Neural cell (in vitro differentiated cells): Measurements from ENCODE around the gene ACY1. TPM values are rescaled to one million over a fixed set of nuclear protein-coding genes. Genes with fewer than 3 reads are reported as not detected.
A peak's percentile ranks its signal among the peaks of the same experiment; 100 is the strongest.

Experiments used
- H2AFZ ChIP-seq: fragments of 200-600, 300-800 bp; sonication (generic), shearing (Covaris generic); 2 replicates; pipeline ENCODE4 v1.6.0; 2014; ENCODE audit warnings: low read depth, mild to moderate bottlenecking, antibody characterized with exemption, low read length, moderate library complexity
- H3F3A ChIP-seq: fragments of 200-600 bp; shearing (Covaris generic); 2 replicates; pipeline ENCODE4 v1.6.1; 2016; ENCODE audit warnings: mild to moderate bottlenecking, moderate library complexity, mixed read lengths, antibody characterized with exemption, low read length; ENCODE audit not compliant: insufficient read depth, poor library complexity, severe bottlenecking
- H3K27ac ChIP-seq: fragments of 200-600, 300-800 bp; sonication (generic), shearing (Covaris generic); 2 replicates; pipeline ENCODE4 v1.5.1; 2014; ENCODE audit warnings: mild to moderate bottlenecking, low read length, moderate library complexity
- H3K27me3 ChIP-seq: fragments of 300-800, 200-600 bp; sonication (generic), shearing (Covaris generic); 2 replicates; pipeline ENCODE4 v1.6.0; 2014; ENCODE audit warnings: mild to moderate bottlenecking, low read depth, low read length, moderate library complexity; ENCODE audit not compliant: insufficient read depth
- H3K36me3 ChIP-seq: fragments of 300-800, 200-600 bp; sonication (generic), shearing (Covaris generic); 2 replicates; pipeline ENCODE4 v1.5.1; 2014; ENCODE audit warnings: mild to moderate bottlenecking, antibody characterized with exemption, low read length, moderate library complexity; ENCODE audit not compliant: insufficient read depth
- H3K4me2 ChIP-seq: fragments of 300-800, 200-600 bp; sonication (generic), shearing (Covaris generic); 2 replicates; pipeline ENCODE4 v1.6.0; 2014; ENCODE audit warnings: mild to moderate bottlenecking, low read length
- H3K4me3 ChIP-seq: fragments of 300-800, 200-600 bp; sonication (generic), shearing (Covaris generic); 2 replicates; pipeline ENCODE4 v1.5.1; 2014; ENCODE audit warnings: mild to moderate bottlenecking, low read length, moderate library complexity
- H3K79me2 ChIP-seq: fragments of 200-600 bp; shearing (Covaris generic); replicated peaks from 2 replicates; pipeline ENCODE4 v1.6.0; 2014; ENCODE audit warnings: mild to moderate bottlenecking, low read length, moderate library complexity; ENCODE audit not compliant: insufficient read depth
- H3K9ac ChIP-seq: fragments of 300-800, 200-600 bp; sonication (generic), shearing (Covaris generic); 2 replicates; pipeline ENCODE4 v1.6.1; 2016; ENCODE audit warnings: mild to moderate bottlenecking, low read length, mixed read lengths
- H3K9me2 ChIP-seq: fragments of 200-600 bp; shearing (Covaris generic); 2 replicates; pipeline ENCODE4 v1.6.1; 2016; ENCODE audit warnings: mild to moderate bottlenecking, low read length, mixed read lengths; ENCODE audit not compliant: insufficient read depth
- H3K9me3 ChIP-seq: fragments of 200-600, 300-800 bp; sonication (generic), shearing (Covaris generic); 2 replicates; pipeline ENCODE4 v1.6.1; 2016; ENCODE audit warnings: mild to moderate bottlenecking, mixed run types, low read length, moderate library complexity, mixed read lengths
- H4K20me1 ChIP-seq: fragments of 200-600 bp; shearing (Covaris generic); 2 replicates; pipeline ENCODE4 v1.6.1; 2016; ENCODE audit warnings: mild to moderate bottlenecking, mixed run types; ENCODE audit not compliant: insufficient read depth
- CTCF ChIP-seq: fragments of 450-650 bp; IDR thresholded peaks from 2 replicates; pipeline ENCODE4 v1.5.1; 2014; ENCODE audit warnings: antibody characterized with exemption, mild to moderate bottlenecking, moderate library complexity; ENCODE audit not compliant: poor library complexity, severe bottlenecking
- EP300 ChIP-seq: fragments of 450-650 bp; conservative IDR thresholded peaks from 2 replicates; pipeline ENCODE4 v1.6.1; 2014; ENCODE audit warnings: antibody characterized with exemption, mild to moderate bottlenecking, moderate library complexity; ENCODE audit not compliant: poor library complexity, severe bottlenecking
- EZH2 ChIP-seq: fragments of 200-600, 300-800 bp; shearing (Covaris generic), sonication (generic); IDR thresholded peaks from 2 replicates; pipeline ENCODE4 v1.6.1; 2014; ENCODE audit warnings: antibody characterized with exemption, low read length, borderline replicate concordance, mild to moderate bottlenecking; ENCODE audit not compliant: insufficient read depth, poor library complexity, severe bottlenecking
- MXI1 ChIP-seq: fragments of 450-650 bp; conservative IDR thresholded peaks from 2 replicates; pipeline ENCODE4 v1.6.1; 2014; ENCODE audit warnings: antibody characterized with exemption, mild to moderate bottlenecking; ENCODE audit not compliant: poor library complexity, severe bottlenecking
- POLR2AphosphoS5 ChIP-seq: IDR thresholded peaks from 2 replicates; pipeline ENCODE4 v1.6.1; 2012
- RAD21 ChIP-seq: fragments of 450-650 bp; conservative IDR thresholded peaks from 2 replicates; pipeline ENCODE4 v1.6.1; 2014; ENCODE audit warnings: antibody characterized with exemption, mild to moderate bottlenecking, moderate library complexity
- REST ChIP-seq: IDR thresholded peaks from 2 replicates; pipeline ENCODE4 v1.6.1; 2012; ENCODE audit warnings: borderline replicate concordance
- SMC3 ChIP-seq: fragments of 450-650 bp; conservative IDR thresholded peaks from 2 replicates; pipeline ENCODE4 v1.6.1; 2014; ENCODE audit warnings: antibody characterized with exemption, mild to moderate bottlenecking, moderate library complexity; ENCODE audit not compliant: poor library complexity
- TAF1 ChIP-seq: IDR thresholded peaks from 2 replicates; pipeline ENCODE4 v1.6.1; 2012; ENCODE audit warnings: low read depth
- polyA plus RNA-seq: library from polyadenylated mRNA; depleted of rRNA; stranded (reverse); fragments of >200 nt; gene quantifications from 2 replicates; pipeline ENCODE4 v1.2.3, GENCODE V29; 2014

The ACY1 gene
- polyA plus RNA-seq, 1 donor from 2014 or later, result 14.4 TPM

GRCh38 chr3:51938780-51939425 is 44.4 kb upstream of the ACY1 start:
- H3K79me2 ChIP-seq, result no peaks in the 10 kb centered on the region
- H3K9me3 ChIP-seq, result no peaks in the 10 kb centered on the region
- H2AFZ ChIP-seq, result no peak overlapping the region
- no peaks in the 10 kb centered on the region for H4K20me1 ChIP-seq
- no peaks in the 10 kb centered on the region for H3K9me2 ChIP-seq
- no peak overlapping the region for H3K4me2 ChIP-seq
- no peak overlapping the region for H3K4me3 ChIP-seq
- H3K27ac ChIP-seq, result no peak overlapping the region
- no peaks in the 10 kb centered on the region for H3K27me3 ChIP-seq
- TF ChIP-seq RAD21, result no peak
- TF ChIP-seq MXI1, result no peak
- TF ChIP-seq CTCF, result no peak
- no peak for TF ChIP-seq EZH2
- no peak for TF ChIP-seq REST
- TF ChIP-seq EP300, result no peak
- no peak for TF ChIP-seq TAF1
- TF ChIP-seq POLR2AphosphoS5, result no peak
- no peak for TF ChIP-seq SMC3
- no peak overlapping the region for H3K9ac ChIP-seq
- H3K36me3 ChIP-seq, result no peaks in the 10 kb centered on the region
- no peaks in the 10 kb centered on the region for H3F3A ChIP-seq

GRCh38 chr3:51940648-51941462 is 42.5 kb upstream of the ACY1 start:
- Histone ChIP-seq H3F3A (no peaks in the 10 kb centered on the region), H3K4me3 (peak overlapping the region; percentile 76), H3K27ac (no peak overlapping the region), H3K9ac (peak overlapping the region; percentile 57), H2AFZ (no peak overlapping the region), H3K9me2 (no peaks in the 10 kb centered on the region), H3K79me2 (no peaks in the 10 kb centered on the region), H3K4me2 (peak overlapping the region; percentile 77), H3K9me3 (no peaks in the 10 kb centered on the region), H4K20me1 (no peaks in the 10 kb centered on the region), H3K36me3 (no peaks in the 10 kb centered on the region), H3K27me3 (no peaks in the 10 kb centered on the region)
- no peak for TF ChIP-seq SMC3
- TF ChIP-seq EP300, result no peak
- no peak for TF ChIP-seq CTCF
- TF ChIP-seq MXI1, result no peak
- TF ChIP-seq EZH2, result no peak
- TF ChIP-seq TAF1, result no peak
- TF ChIP-seq RAD21, result no peak
- no peak for TF ChIP-seq REST
- TF ChIP-seq POLR2AphosphoS5, result no peak
